Right lobe of liver (tissue), 6 donors: Measurements from ENCODE around the gene SPECC1L. TPM values are rescaled to one million over a fixed set of nuclear protein-coding genes. Genes with fewer than 3 reads are reported as not detected.
A peak's percentile ranks its signal among the peaks of the same experiment; 100 is the strongest.

Source experiments
- ATAC-seq, 4 donors: fragments of 200-7000 bp; cut with Tn5 transposase; one replicate each; pipeline ENCODE4 v1.9.1; 2020; ENCODE audit warnings: mild to moderate bottlenecking in 4 of 4, moderate library complexity in 4 of 4
- DNase-seq, 3 donors: peaks; one replicate each; pipeline ENCODE4 v3.0.0-alpha.2; 2020
- H3K27ac ChIP-seq, 3 donors: fragments of 200-600 bp; one replicate each; pipeline ENCODE4 v1.8.0; 2022
- H3K27me3 ChIP-seq, 2 donors: fragments of 200-600 bp; one replicate each; pipeline ENCODE4 v1.8.0; 2022
- H3K36me3 ChIP-seq, 4 donors: fragments of 200-600 bp; sonication (generic) in 1 of 4; one replicate each; pipeline versions ENCODE4 v1.5.1 to v1.8.0; 2017 to 2022; ENCODE audit warnings: control low read depth in 1 of 4
- H3K4me1 ChIP-seq, 4 donors: fragments of 200-600 bp; sonication (generic) in 1 of 4; one replicate each; pipeline versions ENCODE4 v1.5.1 to v1.8.0; 2017 to 2022; ENCODE audit warnings: control low read depth in 1 of 4
- H3K4me3 ChIP-seq, 3 donors: fragments of 200-600 bp; one replicate each; pipeline ENCODE4 v1.8.0; 2022
- H3K9me3 ChIP-seq, 4 donors: fragments of 200-600 bp; sonication (generic) in 1 of 4; one replicate each; pipeline versions ENCODE4 v1.5.1 to v1.8.0; 2017 to 2022; ENCODE audit warnings: control low read depth in 1 of 4
- CTCF ChIP-seq, 4 donors: fragments of 200-600 bp in 3 of 4; fragments of 450-650 bp in 1 of 4; IDR thresholded peaks; one replicate each; pipeline versions ENCODE4 v1.5.1 to v1.8.0; 2016 to 2022; ENCODE audit warnings: antibody characterized with exemption in 4 of 4, mild to moderate bottlenecking in 2 of 4
- POLR2A ChIP-seq: fragments of 450-650 bp; IDR thresholded peaks from one replicate; pipeline ENCODE4 v1.6.1; 2017; ENCODE audit warnings: antibody characterized with exemption, mild to moderate bottlenecking
- WGBS: methylation state at CpG from one replicate; pipeline ENCODE4 v1.1.6; 2018; ENCODE audit warnings: low coverage, low lambda C conversion rate; ENCODE audit not compliant: insufficient coverage; ENCODE audit errors: missing lambda C conversion rate; 5-methylcytosine and 5-hydroxymethylcytosine counted together
- intact Hi-C, 2 donors: fragments of 100-400 bp; cut with DNase I; formaldehyde crosslinking; loops; one replicate each; pipeline versions ENCODE4 v1.11.2 to v1.14.1; 2022
- total RNA-seq, 6 experiments: library from RNA; depleted of rRNA in 2 of 6; stranded (reverse); fragments of >200 nt in 2 of 6; fragmentation: NEBNext Ultra II Directional in 3 of 6; extraction: Animal tissue kit (Norgen Biotek cat#: 25700) in 3 of 6; gene quantifications; one replicate each; pipeline versions ENCODE4 v1.1.0 to v1.2.4, GENCODE V29; 2016 to 2023
- donor health status: DM: no; HTN: yes; CAD: no.
- donor health status: DM: no; HTN: no; CAD: no.
- donor health status: DM: no; HTN: no; CAD: no.
- donor health status: DM: no; HTN: yes; CAD: no.
- donor health status: DM: no; HTN: yes; CAD: no.

SPECC1L gene
- total RNA-seq, 6 experiments from 2014 or later: 16.3 to 26.4 (median 24.2) TPM

DNA sequence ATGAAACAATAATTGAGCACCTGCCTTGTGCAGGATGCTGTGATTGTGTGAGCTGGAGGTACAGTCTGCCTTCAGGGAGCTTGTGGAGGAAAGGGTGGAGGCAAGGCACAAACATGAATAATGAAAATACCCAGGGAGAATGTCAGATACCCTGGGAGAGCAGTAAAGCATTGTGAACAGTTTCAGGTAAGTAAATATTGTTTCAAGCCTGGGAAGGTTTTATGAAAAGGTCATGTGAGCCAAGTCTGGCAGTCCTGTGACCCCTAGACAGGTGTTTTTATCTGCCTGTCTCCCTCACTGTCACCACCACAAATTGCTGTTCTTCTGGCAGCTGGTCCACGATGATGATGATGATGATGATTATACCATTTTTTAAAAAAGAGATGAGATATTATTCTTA, 32.0 kb downstream of the SPECC1L start:
- peaks cover 0 to 4% (median 0%) of the 10 kb centered on the region in 4 donors for H3K36me3 ChIP-seq
- ATAC-seq: peak; percentile 72 to 77 (median 74)
- H3K27me3 ChIP-seq: no peaks in the 10 kb centered on the region
- no peaks in the 10 kb centered on the region for H3K9me3 ChIP-seq
- 25% methylated on average over 1 of the region's 1 CpG for WGBS
- no peak overlapping the region for H3K4me3 ChIP-seq
- H3K27ac ChIP-seq: peak overlapping the region; percentile 40 to 73 (median 55)
- H3K4me1 ChIP-seq: peaks cover 0 to 36% (median 16%) of the 10 kb centered on the region in 4 donors
- no peak for DNase-seq
- TF ChIP-seq CTCF (IDR thresholded peaks at IDR 0.05): no peak
- TF ChIP-seq POLR2A: no peak
- intact Hi-C loops: no loop called here

- TF ChIP-seq CTCF (IDR thresholded peaks at IDR 0.05) (no peak), POLR2A (no peak)
- ATAC-seq (peak; percentile 20 to 38 (median 32)), DNase-seq (no peak)
- Histone ChIP-seq H3K27ac (peak overlapping the region; percentile 40 to 73 (median 55)), H3K4me3 (no peak overlapping the region), H3K36me3 (peaks cover 0 to 4% (median 0%) of the 10 kb centered on the region in 4 donors), H3K9me3 (no peaks in the 10 kb centered on the region), H3K27me3 (no peaks in the 10 kb centered on the region), H3K4me1 (peaks cover 0 to 36% (median 16%) of the 10 kb centered on the region in 4 donors)
- 31% methylated on average over 4 of the region's 4 CpGs for WGBS
- intact Hi-C loops: no loop called here
These were observed 32.4 kb downstream of the SPECC1L start for GRCh38 chr22:24303007-24303406.

DNA sequence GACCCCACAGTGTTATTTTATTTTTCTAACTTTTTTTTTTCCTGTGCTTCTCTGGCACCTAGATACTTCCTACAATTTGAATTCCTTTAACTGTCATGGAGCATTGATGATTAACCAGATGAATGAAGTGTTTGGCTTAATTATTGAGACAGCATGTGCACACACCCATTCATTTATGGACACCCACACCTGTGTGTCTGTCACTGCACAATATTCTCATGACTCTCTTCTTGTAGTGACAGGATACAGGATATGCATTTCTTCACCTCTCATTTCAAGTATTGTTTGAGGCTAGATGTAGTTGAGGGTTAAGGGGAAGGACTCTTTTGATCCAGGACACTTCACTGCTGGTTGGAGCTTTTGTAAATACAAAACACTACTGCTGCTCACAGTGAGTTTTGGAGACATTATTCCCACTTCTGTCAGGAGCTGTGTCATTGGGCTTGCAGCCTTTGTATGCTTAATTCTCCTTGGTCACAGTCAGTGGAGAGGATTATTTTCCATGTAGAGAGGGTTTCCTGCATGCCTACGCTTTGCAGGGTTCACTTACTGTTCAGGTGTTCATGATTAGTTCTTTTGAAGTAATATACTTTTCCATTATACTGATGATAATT, 33.5 kb downstream of the SPECC1L start:
- no peak for TF ChIP-seq POLR2A
- TF ChIP-seq CTCF (IDR thresholded peaks at IDR 0.05): no peak
- Histone ChIP-seq H3K27me3 (no peaks in the 10 kb centered on the region), H3K27ac (peak overlapping the region; percentile 24 to 59 (median 25)), H3K4me1 (peaks cover 0 to 36% (median 16%) of the 10 kb centered on the region in 4 donors), H3K9me3 (no peaks in the 10 kb centered on the region), H3K4me3 (no peak overlapping the region), H3K36me3 (peaks cover 0 to 4% (median 0%) of the 10 kb centered on the region in 4 donors)
- ATAC-seq (peak in 3 of 4 donors; percentile 3 to 17 (median 4)), DNase-seq (no peak)
- 100% methylated on average over 1 of the region's 1 CpG for WGBS
- intact Hi-C loops: no loop called here

DNA sequence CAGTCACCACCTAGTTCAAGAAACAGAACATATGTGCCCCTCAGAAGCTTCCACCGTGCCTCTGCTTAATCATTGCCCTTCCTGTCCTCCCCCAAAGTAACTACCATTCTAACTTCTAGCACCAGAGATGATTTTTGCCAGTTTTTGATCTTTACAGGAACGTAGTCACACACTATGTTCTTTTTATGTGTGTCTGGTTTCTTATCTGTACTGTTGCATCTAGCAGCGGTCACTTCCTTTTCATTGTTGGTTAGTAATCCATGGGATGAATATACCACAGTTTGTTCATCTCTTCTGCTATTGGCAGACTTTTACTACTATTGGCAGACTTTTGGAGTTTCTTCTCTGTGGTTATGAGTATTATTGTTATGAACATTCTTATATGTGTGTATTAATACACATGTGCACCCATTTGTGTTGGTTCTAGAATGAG, 34.6 kb downstream of the SPECC1L start:
- ATAC-seq (no peak), DNase-seq (no peak)
- TF ChIP-seq POLR2A: no peak
- no peaks in the 10 kb centered on the region for H3K27me3 ChIP-seq
- no peak overlapping the region for H3K4me3 ChIP-seq
- H3K27ac ChIP-seq: peak overlapping the region in 1 of 3 donors; percentile 25
- peaks cover 0 to 4% (median 0%) of the 10 kb centered on the region in 4 donors for H3K36me3 ChIP-seq
- intact Hi-C loops: no loop called here
- H3K4me1 ChIP-seq: peaks cover 0 to 36% (median 14%) of the 10 kb centered on the region in 4 donors
- 45% methylated on average over 3 of the region's 3 CpGs for WGBS
- H3K9me3 ChIP-seq: no peaks in the 10 kb centered on the region

DNA sequence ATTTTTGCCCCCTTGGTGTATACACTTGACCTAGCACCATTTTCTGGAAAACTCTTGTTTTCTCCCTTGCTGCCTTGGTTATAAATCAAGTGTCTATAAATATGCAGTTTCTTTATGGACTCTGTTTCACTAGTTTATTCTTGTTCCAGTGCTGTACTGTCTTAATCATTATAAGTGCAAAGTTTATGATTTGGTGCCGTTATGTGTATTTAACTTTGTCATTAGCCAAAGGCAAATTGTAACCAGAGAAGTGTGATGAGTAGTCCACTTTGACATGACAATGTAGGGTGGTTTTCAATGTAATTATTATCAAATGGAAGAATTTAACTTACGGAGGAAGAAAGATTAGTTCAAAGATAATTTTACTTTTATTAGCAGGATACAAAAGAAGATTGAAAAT, 40.3 kb downstream of the SPECC1L start:
- peaks cover 0 to 13% (median 7%) of the 10 kb centered on the region in 4 donors for H3K36me3 ChIP-seq
- DNase-seq: no peak
- H3K27me3 ChIP-seq: no peaks in the 10 kb centered on the region
- 88% methylated on average over 2 of the region's 2 CpGs for WGBS
- no peak overlapping the region for H3K27ac ChIP-seq
- H3K4me1 ChIP-seq: peaks cover 0 to 13% (median 6%) of the 10 kb centered on the region in 4 donors
- H3K4me3 ChIP-seq: no peak overlapping the region
- intact Hi-C loops: no loop called here
- no peak for ATAC-seq
- TF ChIP-seq CTCF (IDR thresholded peaks at IDR 0.05) (no peak), POLR2A (no peak)
- H3K9me3 ChIP-seq: no peaks in the 10 kb centered on the region
